NT2/D1 (cell line): ENCODE data around the gene AXL.

Experiments used
- YY1 ChIP-seq: IDR thresholded peaks from 2 replicates; pipeline ENCODE4 v1.6.1; 2011; ENCODE audit not compliant: insufficient read length, insufficient read depth
- ZNF274 ChIP-seq: IDR thresholded peaks from 2 replicates; pipeline ENCODE4 v1.6.1; 2011; ENCODE audit warnings: mild to moderate bottlenecking, low read depth, low read length

- TF ChIP-seq YY1 (no peak), ZNF274 (no peak)
These were observed 79.4 kb downstream of the AXL start for GRCh38 chr19:41298348-41298964.
